Astrocyte of the spinal cord (primary cell): ENCODE results near the gene HTR1D.

ENCODE experiments used
- DNase-seq: peaks from one replicate; pipeline ENCODE4 v3.0.0; 2011; ENCODE audit warnings: low read depth, low spot score
- H3K4me3 ChIP-seq: 2 replicates; pipeline ENCODE4 v1.5.1; 2011; ENCODE audit warnings: low read depth, mild to moderate bottlenecking, low read length, moderate library complexity
- in situ Hi-C: cut with HindIII; loops from 2 replicates; pipeline ENCODE4 v1.10.0; 2017; ENCODE audit warnings: low sequenced_read_pairs
- TF ChIP-seq, protein P1 (sequence below): IDR thresholded peaks from 2 replicates; pipeline ENCODE4 v1.5.1; 2012; ENCODE audit warnings: low read depth, mild to moderate bottlenecking, low read length, inconsistent platforms

HTR1D gene

DNA sequence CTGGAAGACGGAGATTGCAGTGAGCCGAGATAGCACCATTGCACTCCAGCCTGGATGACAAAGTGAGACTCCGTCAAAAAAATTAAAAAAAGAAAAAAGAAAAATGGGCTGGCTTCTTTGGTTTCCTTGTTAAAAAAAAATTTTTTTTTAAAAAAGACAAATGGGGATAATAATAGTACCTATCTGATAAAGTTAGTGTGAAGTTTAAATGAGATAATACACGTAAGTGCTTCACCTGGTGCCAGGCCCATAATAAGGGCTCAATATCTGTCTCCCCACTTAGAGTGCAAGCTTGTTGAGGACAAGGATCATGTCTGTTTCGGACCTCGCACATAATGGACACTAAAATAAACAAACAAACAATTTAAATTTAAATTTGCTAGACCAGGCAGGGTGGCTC, 30.0 kb upstream of the HTR1D start:
- H3K4me3 ChIP-seq: no peak overlapping the region
- in situ Hi-C loops: no loop called here
- TF ChIP-seq, protein P1, sequence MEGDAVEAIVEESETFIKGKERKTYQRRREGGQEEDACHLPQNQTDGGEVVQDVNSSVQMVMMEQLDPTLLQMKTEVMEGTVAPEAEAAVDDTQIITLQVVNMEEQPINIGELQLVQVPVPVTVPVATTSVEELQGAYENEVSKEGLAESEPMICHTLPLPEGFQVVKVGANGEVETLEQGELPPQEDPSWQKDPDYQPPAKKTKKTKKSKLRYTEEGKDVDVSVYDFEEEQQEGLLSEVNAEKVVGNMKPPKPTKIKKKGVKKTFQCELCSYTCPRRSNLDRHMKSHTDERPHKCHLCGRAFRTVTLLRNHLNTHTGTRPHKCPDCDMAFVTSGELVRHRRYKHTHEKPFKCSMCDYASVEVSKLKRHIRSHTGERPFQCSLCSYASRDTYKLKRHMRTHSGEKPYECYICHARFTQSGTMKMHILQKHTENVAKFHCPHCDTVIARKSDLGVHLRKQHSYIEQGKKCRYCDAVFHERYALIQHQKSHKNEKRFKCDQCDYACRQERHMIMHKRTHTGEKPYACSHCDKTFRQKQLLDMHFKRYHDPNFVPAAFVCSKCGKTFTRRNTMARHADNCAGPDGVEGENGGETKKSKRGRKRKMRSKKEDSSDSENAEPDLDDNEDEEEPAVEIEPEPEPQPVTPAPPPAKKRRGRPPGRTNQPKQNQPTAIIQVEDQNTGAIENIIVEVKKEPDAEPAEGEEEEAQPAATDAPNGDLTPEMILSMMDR: no peak
- no peak for DNase-seq

DNA sequence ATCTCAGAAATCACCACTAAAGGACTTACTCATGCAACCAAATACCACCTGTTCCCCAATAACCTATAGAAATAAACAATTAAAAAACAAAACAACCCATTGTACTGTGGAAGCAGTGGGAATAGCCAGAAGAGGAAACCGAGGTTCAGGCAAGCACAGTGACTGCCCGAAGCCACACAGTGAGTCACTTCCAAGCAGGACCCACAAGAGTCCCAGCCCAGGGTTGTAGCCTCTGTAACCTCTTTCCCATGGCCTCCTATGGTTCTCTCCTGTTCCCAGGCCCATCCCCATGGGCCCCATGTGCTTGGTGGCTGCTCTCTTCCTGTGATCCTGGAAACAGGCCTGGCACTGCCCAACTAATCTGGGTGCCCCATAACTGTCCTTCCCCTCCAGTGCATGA, 29.0 kb upstream of the HTR1D start:
- in situ Hi-C loops: no loop called here
- TF ChIP-seq, protein P1: no peak
- DNase-seq: no peak
- H3K4me3 ChIP-seq: no peak overlapping the region

- no peak overlapping the region for H3K4me3 ChIP-seq
- DNase-seq: no peak
- in situ Hi-C loops: no loop called here
- TF ChIP-seq, protein P1: no peak
Observed at GRCh38 chr1:23244256-23244761, 27.0 kb upstream of the HTR1D start.

GRCh38 chr1:23242414-23242813, 25.1 kb upstream of the HTR1D start:
- in situ Hi-C loops: no loop called here
- TF ChIP-seq, protein P1: no peak
- H3K4me3 ChIP-seq: no peak overlapping the region
- no peak for DNase-seq

DNA sequence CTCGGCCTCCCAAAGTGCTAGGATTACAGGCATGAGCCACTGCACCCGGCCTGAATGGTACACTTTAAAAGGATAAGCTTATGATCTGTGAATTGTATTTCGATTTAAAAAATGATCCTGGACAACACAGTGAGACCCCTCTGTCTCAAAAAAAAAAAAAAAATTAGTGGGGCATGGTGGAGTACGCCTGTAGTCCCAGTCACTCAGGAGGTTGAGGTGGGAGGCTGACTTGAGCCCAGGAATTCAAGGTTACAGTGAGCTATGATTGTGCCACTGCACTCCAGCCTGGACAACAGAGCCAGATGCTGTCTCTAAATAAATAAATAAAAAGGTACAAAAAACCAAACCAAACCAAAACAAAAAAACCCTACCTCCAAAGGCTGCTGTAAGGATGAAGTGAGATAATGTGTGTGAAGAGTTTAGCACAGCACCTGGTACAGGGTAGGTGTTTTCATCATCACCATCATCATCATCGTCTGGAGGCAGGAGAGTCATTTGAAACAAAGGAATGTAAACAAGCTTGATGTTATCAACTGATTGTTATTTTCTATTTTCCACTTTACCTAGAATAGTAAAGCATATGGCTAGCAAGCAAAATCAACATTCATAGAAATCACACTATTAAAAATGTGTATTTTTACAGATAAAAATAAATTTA, 22.5 kb upstream of the HTR1D start:
- in situ Hi-C loops: no loop called here
- DNase-seq: no peak
- TF ChIP-seq, protein P1: no peak
- H3K4me3 ChIP-seq: no peak overlapping the region

- DNase-seq: no peak
- in situ Hi-C loops: no loop called here
- TF ChIP-seq, protein P1: no peak
- H3K4me3 ChIP-seq: no peak overlapping the region
Observed at GRCh38 chr1:23238565-23238964, 21.3 kb upstream of the HTR1D start.

GRCh38 chr1:23237508-23237907, 20.2 kb upstream of the HTR1D start:
- DNase-seq: no peak
- in situ Hi-C loops: no loop called here
- TF ChIP-seq, protein P1: no peak
- H3K4me3 ChIP-seq: no peak overlapping the region
